Measurements from ENCODE around the gene MVB12B.

The MVB12B gene

GRCh38 chr9:126494746-126495145 is 168.1 kb downstream of the MVB12B start:
- DNase-seq (ENCODE audit: low spot score), result no peak

GRCh38 chr9:126495411-126496180 is 169.0 kb downstream of the MVB12B start:
- DNase-seq (ENCODE audit: low spot score), result no peak

- DNase-seq (ENCODE audit: low spot score), result no peak
Measured at GRCh38 chr9:126496181-126496576, 169.6 kb downstream of the MVB12B start.

GRCh38 chr9:126496781-126497659 is 170.4 kb downstream of the MVB12B start:
- no peak for DNase-seq (ENCODE audit: low spot score)

GRCh38 chr9:126497660-126498275 is 171.1 kb downstream of the MVB12B start:
- no peak for DNase-seq (ENCODE audit: low spot score)

- no peak for DNase-seq (ENCODE audit: low spot score)
Measured at GRCh38 chr9:126498331-126498730, 171.7 kb downstream of the MVB12B start.

- peak; percentile 54 for DNase-seq (ENCODE audit: low spot score)
Measured at GRCh38 chr9:126499005-126499910, 172.6 kb downstream of the MVB12B start.

GRCh38 chr9:126499911-126500599 is 173.4 kb downstream of the MVB12B start:
- DNase-seq (ENCODE audit: low spot score), result no peak

GRCh38 chr9:126500600-126501382 is 174.2 kb downstream of the MVB12B start:
- DNase-seq (ENCODE audit: low spot score), result peak; percentile 59

GRCh38 chr9:126501383-126502331 is 175.0 kb downstream of the MVB12B start:
- DNase-seq (ENCODE audit: low spot score), result no peak

- DNase-seq (ENCODE audit: low spot score), result no peak
Measured at GRCh38 chr9:126502417-126503332, 176.0 kb downstream of the MVB12B start.

GRCh38 chr9:126503333-126504085 is 176.9 kb downstream of the MVB12B start:
- peak; percentile 34 for DNase-seq (ENCODE audit: low spot score)

GRCh38 chr9:126504086-126504976 is 177.7 kb downstream of the MVB12B start:
- no peak for DNase-seq (ENCODE audit: low spot score)

GRCh38 chr9:126504977-126505455 is 178.4 kb downstream of the MVB12B start:
- no peak for DNase-seq (ENCODE audit: low spot score)

- no peak for DNase-seq (ENCODE audit: low spot score)
Measured at GRCh38 chr9:126505697-126506346, 179.2 kb downstream of the MVB12B start.
